Loucy (cell line): Measurements from ENCODE around the gene SIGLEC12.

ENCODE experiments used
- EZH2phosphoT487 ChIP-seq: fragments of 200-600 bp; IDR thresholded peaks from 2 replicates; pipeline ENCODE4 v1.6.1; 2018; ENCODE audit warnings: antibody characterized with exemption, mild to moderate bottlenecking, moderate library complexity, borderline replicate concordance
- TF ChIP-seq, protein P1 (sequence below): fragments of 200-600 bp; sonication (generic); conservative IDR thresholded peaks from 2 replicates; pipeline ENCODE4 v1.5.1; 2014; ENCODE audit warnings: mild to moderate bottlenecking, antibody characterized with exemption, low read length

DNA sequence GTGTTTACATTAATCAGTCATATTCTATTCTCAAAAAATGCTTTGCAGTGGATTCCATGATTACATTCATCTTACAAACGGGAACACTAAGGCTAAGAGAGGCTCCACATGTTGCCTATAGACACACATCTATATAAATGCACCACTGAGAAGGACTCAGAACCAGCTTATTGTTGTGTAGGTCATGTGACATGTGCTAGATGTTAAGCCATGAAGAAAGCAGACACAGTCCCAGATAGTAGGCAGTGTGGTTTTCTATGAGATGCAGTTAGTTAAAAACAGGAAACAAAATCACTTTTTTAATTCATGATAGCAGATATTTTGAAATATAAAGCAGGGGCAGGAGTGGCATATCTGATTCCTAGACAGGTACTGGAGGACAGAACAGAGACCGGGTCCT is 19.1 kb upstream of the SIGLEC12 start:
- TF ChIP-seq, protein P1, sequence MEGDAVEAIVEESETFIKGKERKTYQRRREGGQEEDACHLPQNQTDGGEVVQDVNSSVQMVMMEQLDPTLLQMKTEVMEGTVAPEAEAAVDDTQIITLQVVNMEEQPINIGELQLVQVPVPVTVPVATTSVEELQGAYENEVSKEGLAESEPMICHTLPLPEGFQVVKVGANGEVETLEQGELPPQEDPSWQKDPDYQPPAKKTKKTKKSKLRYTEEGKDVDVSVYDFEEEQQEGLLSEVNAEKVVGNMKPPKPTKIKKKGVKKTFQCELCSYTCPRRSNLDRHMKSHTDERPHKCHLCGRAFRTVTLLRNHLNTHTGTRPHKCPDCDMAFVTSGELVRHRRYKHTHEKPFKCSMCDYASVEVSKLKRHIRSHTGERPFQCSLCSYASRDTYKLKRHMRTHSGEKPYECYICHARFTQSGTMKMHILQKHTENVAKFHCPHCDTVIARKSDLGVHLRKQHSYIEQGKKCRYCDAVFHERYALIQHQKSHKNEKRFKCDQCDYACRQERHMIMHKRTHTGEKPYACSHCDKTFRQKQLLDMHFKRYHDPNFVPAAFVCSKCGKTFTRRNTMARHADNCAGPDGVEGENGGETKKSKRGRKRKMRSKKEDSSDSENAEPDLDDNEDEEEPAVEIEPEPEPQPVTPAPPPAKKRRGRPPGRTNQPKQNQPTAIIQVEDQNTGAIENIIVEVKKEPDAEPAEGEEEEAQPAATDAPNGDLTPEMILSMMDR: no peak
- no peak for TF ChIP-seq EZH2phosphoT487
